ENCODE results near the gene STK11. TPM values are rescaled to one million over a fixed set of nuclear protein-coding genes. Genes with fewer than 3 reads are reported as not detected.
A peak's percentile ranks its signal among the peaks of the same experiment; 100 is the strongest.

STK11 gene
- total RNA-seq, 8 experiments from 2014 or later = 30.1 to 61.1 (median 36.6) TPM

DNA sequence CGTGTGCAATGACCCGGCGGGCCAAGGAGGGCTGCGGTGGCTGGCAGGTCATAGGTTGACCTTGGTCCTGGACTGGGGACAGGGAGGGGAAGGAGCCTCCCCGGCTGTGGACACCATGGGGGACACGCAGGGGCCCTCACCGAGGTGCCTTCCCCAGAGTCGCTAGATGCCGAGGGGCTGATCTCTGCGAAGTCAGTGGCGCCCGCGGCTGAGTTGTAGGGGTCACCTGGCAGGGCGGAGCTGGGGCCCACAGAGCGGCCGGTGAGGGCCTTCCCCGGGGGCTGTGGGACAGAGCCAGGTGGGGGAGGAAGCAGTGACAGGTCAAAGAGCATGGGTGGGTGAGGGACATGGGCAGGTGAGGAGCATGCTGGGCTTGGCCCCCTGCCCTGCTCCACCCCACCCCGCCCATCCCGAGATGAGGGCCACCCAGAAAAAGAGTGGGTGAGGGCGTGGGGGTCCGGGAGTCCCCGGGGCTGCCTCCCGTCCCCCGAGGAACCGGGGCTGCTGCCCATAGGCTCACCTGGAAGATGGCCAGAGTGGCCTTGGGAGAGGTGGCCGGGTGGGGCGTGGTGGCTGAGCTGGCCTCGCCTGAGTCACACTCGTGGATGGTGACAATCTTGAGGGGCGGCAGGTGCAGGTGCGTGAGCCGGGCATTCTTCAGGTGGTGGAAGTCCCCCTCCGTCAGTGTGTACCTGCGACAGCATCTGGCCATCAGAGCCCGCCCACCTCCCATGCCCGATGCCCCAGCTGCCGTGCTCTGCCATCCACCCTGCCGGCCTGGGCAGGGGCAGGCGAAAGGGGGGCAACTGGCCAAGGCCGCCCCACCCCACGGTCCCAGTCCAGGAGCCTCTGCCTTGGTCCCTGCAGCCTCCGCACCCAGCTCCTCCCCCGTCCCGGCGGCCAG, 28.7 kb downstream of the STK11 start:
- no peak for ATAC-seq (replicated peaks in 6 of 8)
- Histone ChIP-seq H3K4me1 (replicated peaks in 1 of 2) (peaks cover 27 to 47% of the 10 kb centered on the region in 2 donors), H3K27ac (no peak overlapping the region), H3K4me3 (no peak overlapping the region)
- 87 to 100% methylated on average over 3 to 9 of the region's 45 CpGs; no CpG with 5 or more reads in 8 of the 10 experiments for WGBS, 10 experiments
- in situ Hi-C loops (cut with MboI; ENCODE audit: low pct_unique_long_range_greater_than_20kb in 2 of 9, low sequenced_read_pairs in 9 of 9, unreplicated experiment in 9 of 9) = no loop called here

DNA sequence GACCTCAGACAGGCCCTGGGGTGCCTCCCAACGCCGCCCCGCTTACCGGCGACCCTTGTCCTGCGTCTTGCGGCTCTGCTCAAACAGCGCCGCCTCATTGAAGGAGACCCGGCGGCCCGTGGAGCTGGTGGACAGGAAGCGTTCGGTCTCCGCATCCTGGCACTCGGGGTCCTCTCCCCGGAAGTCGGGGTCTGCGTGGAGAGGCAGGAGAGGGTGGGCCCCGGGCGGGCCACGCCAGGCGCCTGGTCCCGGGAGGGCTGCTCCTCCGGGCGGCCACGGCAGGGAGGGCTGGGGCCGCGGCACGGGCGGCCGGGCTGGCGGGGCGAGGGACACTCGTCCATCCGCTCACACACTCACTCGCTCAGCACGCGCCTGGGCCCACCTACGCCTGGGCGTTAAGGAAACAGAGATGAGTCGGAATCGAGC, 29.4 kb downstream of the STK11 start:
- 97% methylated on average over 9 of the region's 43 CpGs; no CpG with 5 or more reads in 9 of the 10 experiments for WGBS, 10 experiments
- in situ Hi-C loops (cut with MboI; ENCODE audit: low pct_unique_long_range_greater_than_20kb in 2 of 9, low sequenced_read_pairs in 9 of 9, unreplicated experiment in 9 of 9) = no loop called here
- Histone ChIP-seq H3K4me3 (no peak overlapping the region), H3K4me1 (replicated peaks in 1 of 2) (peaks cover 33 to 54% of the 10 kb centered on the region in 2 donors), H3K27ac (no peak overlapping the region)
- no peak for ATAC-seq (replicated peaks in 6 of 8)

DNA sequence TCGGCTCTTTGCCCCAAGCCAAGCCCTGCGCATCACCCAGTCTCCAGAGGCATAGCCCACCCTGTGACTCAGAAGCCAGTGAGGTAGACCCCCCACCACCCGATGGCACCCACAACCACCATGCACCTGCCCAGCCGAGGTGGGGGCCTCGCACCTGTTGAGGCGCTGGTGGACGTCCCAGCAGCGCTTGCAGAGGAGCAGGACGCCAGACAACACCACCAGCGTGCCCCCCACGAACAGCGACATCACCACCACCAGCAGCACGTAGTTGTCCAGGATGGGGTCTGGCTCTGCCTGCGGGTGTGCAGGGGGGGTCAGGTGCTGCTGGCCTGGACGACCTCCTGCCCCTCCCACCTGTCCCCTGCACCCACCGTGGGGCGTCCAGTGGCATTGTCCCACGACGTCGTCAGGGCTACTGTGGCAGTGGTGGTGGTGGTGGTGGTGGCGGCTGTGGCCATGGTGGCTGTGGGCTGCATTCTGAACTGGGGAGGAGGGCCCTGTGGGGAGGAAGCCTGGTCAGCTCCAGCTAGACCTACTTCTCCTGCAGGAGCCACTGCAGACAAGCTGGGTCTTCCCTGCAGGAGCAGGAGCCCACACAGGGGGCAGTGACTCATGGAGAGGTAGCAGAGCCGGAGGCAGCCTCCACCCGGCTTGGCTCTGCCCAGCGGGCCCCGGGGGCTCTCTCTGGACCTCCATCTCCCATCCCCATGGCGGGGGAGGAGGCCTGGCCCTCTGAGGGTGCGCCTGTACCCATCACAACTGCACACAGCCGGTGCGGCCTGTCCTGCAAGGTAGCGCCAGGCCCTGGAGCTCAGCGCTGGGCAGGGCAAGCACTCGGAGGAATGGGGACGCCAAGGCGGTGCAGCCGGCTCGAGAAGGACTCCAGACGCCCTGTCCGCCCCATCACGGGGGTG, 30.3 kb downstream of the STK11 start:
- in situ Hi-C loops (cut with MboI; ENCODE audit: low pct_unique_long_range_greater_than_20kb in 2 of 9, low sequenced_read_pairs in 9 of 9, unreplicated experiment in 9 of 9) = no loop called here
- H3K27ac ChIP-seq = peak overlapping the region; percentile 86 to 90
- peak overlapping the region; percentile 60 to 84 (median 72) for H3K4me3 ChIP-seq
- ATAC-seq (replicated peaks in 6 of 8) = peak in 5 of 8 experiments; percentile 1 to 13 (median 3)
- 100% methylated on average over 3 of the region's 39 CpGs; no CpG with 5 or more reads in 9 of the 10 experiments for WGBS, 10 experiments
- H3K4me1 ChIP-seq (replicated peaks in 1 of 2) = peaks cover 33 to 49% of the 10 kb centered on the region in 2 donors

DNA sequence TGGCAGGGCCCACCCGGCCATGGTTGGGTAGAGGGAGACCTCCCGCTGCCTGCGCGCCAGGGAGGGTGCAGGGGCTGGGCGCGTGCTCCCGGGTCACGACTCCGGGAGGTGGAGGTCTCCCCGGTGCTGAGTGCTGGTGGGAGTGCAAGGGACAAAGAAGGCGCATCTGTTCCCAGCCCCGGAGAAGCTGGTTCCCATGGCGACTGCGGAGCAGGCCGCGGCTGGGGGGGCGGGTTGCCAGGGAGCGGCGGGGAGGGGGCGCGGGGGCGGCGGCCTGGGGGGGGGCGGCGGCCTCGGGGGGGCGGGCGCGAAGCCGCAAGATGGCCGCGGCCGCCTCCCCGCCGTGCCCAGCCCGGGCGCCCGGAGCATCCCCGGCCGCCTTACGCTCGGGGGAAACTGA, 31.0 kb downstream of the STK11 start:
- Histone ChIP-seq H3K4me3 (peak overlapping the region; percentile 60 to 84 (median 72)), H3K4me1 (replicated peaks in 1 of 2) (peaks cover 33 to 48% of the 10 kb centered on the region in 2 donors), H3K27ac (peak overlapping the region; percentile 86 to 90)
- in situ Hi-C loops (cut with MboI; ENCODE audit: low pct_unique_long_range_greater_than_20kb in 2 of 9, low sequenced_read_pairs in 9 of 9, unreplicated experiment in 9 of 9) = no loop called here
- peak in 5 of 8 experiments; percentile 15 to 29 (median 22) for ATAC-seq (replicated peaks in 6 of 8)
- WGBS, 10 experiments = no CpG with 5 or more reads among the region's 42 CpGs

DNA sequence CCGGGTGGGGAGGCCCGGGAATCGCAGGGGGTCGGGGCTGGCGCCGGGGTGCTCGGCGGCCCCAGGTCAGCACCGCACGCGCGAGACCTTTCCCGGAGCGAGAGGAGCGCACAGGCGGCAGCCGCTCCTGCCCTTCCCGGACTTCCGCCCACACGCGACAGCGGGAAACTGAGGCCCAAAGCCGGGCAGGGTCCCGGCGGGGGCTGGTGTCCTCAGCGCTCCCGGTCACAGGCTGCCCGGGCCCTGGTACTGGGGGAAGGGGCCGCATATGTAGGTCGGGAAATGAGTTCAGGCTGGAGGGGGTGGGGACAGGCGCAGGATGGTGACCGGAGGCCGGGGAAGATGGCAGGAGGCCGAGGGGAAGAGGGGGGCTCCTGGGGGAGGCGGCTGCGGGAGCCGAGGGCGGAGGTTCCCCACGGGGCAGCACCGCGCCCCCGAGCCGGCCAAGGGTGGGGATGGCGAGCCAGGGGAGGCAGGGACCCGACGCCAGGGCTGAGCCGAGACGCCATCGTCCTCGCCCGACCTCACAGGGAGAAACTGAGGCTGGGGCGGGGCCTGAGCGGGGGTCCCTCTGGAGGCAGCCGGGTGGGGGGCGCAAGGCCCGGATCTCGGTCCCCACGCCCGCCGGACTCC, 31.6 kb downstream of the STK11 start:
- Histone ChIP-seq H3K4me1 (replicated peaks in 1 of 2) (peaks cover 31 to 44% of the 10 kb centered on the region in 2 donors), H3K4me3 (peak overlapping the region; percentile 60 to 84 (median 72)), H3K27ac (peak overlapping the region; percentile 86 to 90)
- in situ Hi-C loops (cut with MboI; ENCODE audit: low pct_unique_long_range_greater_than_20kb in 2 of 9, low sequenced_read_pairs in 9 of 9, unreplicated experiment in 9 of 9) = no loop called here
- 0% methylated on average over 1 of the region's 60 CpGs; no CpG with 5 or more reads in 9 of the 10 experiments for WGBS, 10 experiments
- ATAC-seq (replicated peaks in 6 of 8) = peak in 7 of 8 experiments; percentile 1 to 5 (median 3)

DNA sequence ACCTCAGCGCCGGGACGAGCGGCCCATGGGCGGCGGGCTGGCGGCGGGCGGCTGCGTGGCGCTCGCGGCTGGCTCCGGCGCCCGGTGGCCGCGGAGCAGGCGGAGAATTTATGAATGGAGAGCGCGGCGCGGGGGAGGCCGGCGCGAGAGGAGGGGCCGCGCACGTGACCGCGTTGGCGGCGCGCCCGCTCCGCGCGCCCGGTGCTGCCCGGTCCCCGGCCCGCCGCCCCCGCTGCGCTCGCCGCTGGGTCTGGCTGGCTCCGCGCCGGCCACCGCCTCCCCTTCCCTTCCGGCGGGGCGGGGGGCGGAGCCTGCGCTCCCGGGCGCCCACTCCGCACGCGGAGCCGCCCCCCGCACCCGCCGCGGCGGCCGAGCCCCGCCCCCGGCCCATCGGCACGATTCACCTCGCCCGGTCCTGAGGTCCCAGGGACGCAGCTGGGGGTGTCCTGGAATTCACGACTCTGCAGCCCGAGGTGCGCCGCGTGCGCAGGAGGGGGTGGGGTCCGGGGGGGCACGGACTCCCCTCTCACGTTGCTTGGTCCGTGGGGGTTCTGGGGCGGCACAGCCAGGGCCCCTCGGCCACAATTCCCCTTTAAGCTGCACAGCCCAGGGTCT, 32.3 kb downstream of the STK11 start, which contains the start of gene CBARP:
Gene CBARP (minus strand): TSS at position 252 of the 615 bp plus-strand sequence. CDS start 1,905 bp downstream, outside the sequence.
- Histone ChIP-seq H3K4me3 (peak within 1 kb of the TSS; percentile 60 to 84 (median 72)), H3K27ac (peak within 1 kb of the TSS; percentile 86 to 90), H3K4me1 (replicated peaks in 1 of 2) (peaks cover 31 to 43% of the 10 kb centered on the region in 2 donors)
- in situ Hi-C loops (cut with MboI; ENCODE audit: low pct_unique_long_range_greater_than_20kb in 2 of 9, low sequenced_read_pairs in 9 of 9, unreplicated experiment in 9 of 9) = no loop called here
- ATAC-seq (replicated peaks in 6 of 8) = peak; percentile 2 to 42 (median 20)
- WGBS, 10 experiments = no CpG with 5 or more reads among the region's 87 CpGs

DNA sequence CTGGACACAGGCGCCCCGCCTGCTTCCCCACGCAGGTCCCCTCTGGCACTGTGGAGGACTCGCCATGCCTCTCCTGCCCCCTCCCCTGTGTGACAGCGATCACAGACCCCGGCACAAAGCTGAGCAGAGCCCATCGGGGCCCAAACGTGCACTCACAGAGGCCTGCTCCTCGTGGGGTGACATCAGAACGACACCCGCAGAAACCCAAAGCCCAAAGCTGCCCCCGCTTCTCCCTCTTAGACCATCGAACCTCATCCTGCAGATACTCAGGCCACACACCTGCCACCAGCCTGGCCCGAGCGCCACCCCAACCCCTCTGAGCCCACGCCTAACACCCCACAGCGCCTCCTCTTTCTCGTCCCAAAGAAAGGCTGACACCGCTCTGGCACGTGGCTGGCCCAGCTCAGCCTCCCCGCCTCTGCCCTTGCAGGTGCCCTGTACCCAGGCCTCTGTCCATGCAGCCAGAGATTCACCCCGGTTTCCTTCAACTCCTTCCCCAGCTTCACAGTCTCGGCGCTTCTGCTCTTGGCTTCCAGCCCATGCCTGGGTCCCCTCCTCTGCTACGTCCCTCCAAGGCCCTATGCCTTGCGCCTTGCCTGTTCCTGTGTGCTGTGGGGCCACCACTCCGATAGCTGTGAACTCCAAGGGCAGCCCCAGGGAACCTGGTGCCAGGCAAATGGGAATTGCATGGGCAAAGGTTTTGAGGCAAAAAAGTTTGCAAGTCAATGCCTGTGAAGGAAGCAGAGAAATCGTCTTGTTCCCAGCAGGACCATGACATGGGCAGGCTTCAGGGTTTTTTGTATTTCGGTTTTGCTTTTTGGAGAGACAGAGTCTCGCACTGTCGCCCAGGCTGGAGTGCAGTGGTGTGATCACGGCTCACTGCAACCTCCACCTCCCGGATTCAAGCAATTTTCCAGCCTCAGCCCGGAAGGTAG, 33.1 kb downstream of the STK11 start:
- in situ Hi-C loops (cut with MboI; ENCODE audit: low pct_unique_long_range_greater_than_20kb in 2 of 9, low sequenced_read_pairs in 9 of 9, unreplicated experiment in 9 of 9) = no loop called here
- peak overlapping the region; percentile 86 to 90 for H3K27ac ChIP-seq
- WGBS, 10 experiments = 55 to 89% (median 83%) methylated on average over 2 to 14 of the region's 34 CpGs; no CpG with 5 or more reads in 1 of the 10 experiments
- H3K4me3 ChIP-seq = peak overlapping the region; percentile 60 to 84 (median 72)
- peaks cover 31 to 43% of the 10 kb centered on the region in 2 donors for H3K4me1 ChIP-seq (replicated peaks in 1 of 2)
- ATAC-seq (replicated peaks in 6 of 8) = peak in 5 of 8 experiments; percentile 6 to 30 (median 17)

DNA sequence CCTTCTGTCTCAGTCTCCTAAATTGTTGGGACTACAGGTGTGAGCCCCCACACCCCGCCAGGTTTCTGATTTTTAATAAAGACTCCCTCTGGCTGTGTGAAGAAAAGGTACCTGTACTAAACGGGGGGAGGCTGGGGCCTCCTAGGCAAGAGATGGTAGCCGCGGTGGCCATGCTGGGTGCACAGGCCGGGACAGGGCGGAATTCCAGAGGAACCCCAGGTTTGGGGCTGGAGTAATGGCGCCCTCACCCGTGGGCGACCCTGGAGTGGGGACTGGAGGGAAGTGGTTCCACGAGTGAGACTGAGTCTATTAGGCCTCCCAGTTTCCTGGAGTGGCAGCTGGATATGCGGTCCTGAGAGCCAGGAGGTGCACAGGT, 33.8 kb downstream of the STK11 start:
- peaks cover 34 to 49% of the 10 kb centered on the region in 2 donors for H3K4me1 ChIP-seq (replicated peaks in 1 of 2)
- WGBS, 10 experiments = 57 to 89% (median 73%) methylated on average over 1 to 4 of the region's 11 CpGs; no CpG with 5 or more reads in 6 of the 10 experiments
- H3K27ac ChIP-seq = peak overlapping the region; percentile 90
- peak overlapping the region in 1 of 5 donors; percentile 33 for H3K4me3 ChIP-seq
- ATAC-seq (replicated peaks in 6 of 8) = no peak
- in situ Hi-C loops (cut with MboI; ENCODE audit: low pct_unique_long_range_greater_than_20kb in 2 of 9, low sequenced_read_pairs in 9 of 9, unreplicated experiment in 9 of 9) = no loop called here

DNA sequence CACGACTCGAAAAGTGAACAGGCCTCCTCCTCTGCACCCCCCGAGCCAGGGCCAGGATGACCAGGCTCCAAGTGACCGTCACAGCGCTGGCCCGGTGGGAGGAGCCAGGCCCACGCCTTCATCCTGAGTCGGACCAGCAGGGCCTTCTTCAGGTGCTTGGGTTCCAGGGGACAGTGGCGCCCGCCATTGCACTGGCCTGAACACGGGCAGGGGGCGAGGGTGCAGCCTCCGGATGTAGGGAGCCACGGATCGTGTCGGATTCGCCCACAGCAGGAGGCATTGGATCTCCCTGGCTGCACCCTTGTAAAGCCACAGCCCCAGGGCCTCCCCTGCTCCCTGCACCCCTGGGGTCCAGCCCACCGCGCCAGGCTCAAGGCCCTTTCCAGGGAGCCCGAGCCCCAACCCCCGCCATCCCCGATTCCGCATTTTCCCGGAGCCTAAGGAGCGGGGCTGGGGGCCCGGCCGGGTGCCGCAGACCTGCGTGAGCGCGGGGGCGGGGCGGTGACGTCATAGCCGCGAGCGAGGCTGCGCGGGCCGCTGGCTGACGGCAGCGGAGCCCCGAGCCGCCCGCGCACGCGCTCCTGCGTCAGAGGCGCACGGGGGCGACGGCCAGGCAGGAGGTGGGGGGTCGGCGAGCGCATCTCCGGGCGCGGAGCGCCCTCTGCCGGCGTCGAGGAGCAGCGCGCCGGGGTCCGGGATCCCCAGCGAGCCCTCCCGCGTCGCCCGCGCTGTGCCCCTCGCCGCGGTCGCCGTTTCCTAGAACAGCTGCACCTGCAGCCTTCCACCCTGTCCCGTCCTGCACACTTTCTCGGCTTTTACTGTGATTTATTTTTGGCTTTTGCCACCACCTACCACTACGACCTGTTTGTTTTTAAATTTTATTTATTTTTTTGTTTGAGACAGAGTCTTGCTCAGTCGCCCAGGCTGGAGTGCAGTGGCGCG, 34.5 kb downstream of the STK11 start:
- WGBS, 10 experiments = 1 to 79% (median 12%) methylated on average over 2 to 29 of the region's 84 CpGs; no CpG with 5 or more reads in 6 of the 10 experiments
- in situ Hi-C loops (cut with MboI; ENCODE audit: low pct_unique_long_range_greater_than_20kb in 2 of 9, low sequenced_read_pairs in 9 of 9, unreplicated experiment in 9 of 9) = no loop called here
- Histone ChIP-seq H3K4me3 (peak overlapping the region; percentile 20 to 35 (median 30)), H3K27ac (peak overlapping the region; percentile 90), H3K4me1 (replicated peaks in 1 of 2) (peaks cover 40 to 56% of the 10 kb centered on the region in 2 donors)
- ATAC-seq (replicated peaks in 6 of 8) = peak; percentile 40 to 62 (median 47)

DNA sequence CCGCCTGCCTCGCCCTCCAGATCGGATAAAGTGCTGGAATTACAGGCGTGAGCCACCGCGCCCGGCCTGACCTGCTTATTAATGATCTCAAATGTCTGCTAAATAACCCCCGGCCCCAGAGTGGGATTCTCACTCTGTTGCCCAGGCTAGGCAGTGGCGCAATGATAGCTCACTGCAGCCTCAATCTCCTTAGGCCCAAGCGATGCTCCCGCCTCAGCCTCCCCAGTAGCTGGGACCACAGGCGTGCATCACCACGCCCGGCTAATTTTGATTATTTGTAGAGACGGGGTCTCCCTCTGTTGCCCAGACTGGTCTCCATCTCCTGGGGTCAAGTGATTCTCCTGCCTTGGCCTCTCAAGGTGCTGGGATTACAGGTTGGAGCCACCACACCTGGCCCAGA, 35.3 kb downstream of the STK11 start:
- H3K4me3 ChIP-seq = peak overlapping the region in 2 of 5 donors; percentile 96 to 97
- 20 to 100% (median 80%) methylated on average over 1 to 3 of the region's 15 CpGs; no CpG with 5 or more reads in 6 of the 10 experiments for WGBS, 10 experiments
- H3K4me1 ChIP-seq (replicated peaks in 1 of 2) = peaks cover 37 to 56% of the 10 kb centered on the region in 2 donors
- in situ Hi-C loops (cut with MboI; ENCODE audit: low pct_unique_long_range_greater_than_20kb in 2 of 9, low sequenced_read_pairs in 9 of 9, unreplicated experiment in 9 of 9) = no loop called here
- no peak overlapping the region for H3K27ac ChIP-seq
- no peak for ATAC-seq (replicated peaks in 6 of 8)
